NCI-H226 (cell line): ENCODE data around the gene NNMT.

Experiments
- DNase-seq: peaks from one replicate; pipeline ENCODE4 v3.0.0-alpha.2; 2015

NNMT gene

DNA sequence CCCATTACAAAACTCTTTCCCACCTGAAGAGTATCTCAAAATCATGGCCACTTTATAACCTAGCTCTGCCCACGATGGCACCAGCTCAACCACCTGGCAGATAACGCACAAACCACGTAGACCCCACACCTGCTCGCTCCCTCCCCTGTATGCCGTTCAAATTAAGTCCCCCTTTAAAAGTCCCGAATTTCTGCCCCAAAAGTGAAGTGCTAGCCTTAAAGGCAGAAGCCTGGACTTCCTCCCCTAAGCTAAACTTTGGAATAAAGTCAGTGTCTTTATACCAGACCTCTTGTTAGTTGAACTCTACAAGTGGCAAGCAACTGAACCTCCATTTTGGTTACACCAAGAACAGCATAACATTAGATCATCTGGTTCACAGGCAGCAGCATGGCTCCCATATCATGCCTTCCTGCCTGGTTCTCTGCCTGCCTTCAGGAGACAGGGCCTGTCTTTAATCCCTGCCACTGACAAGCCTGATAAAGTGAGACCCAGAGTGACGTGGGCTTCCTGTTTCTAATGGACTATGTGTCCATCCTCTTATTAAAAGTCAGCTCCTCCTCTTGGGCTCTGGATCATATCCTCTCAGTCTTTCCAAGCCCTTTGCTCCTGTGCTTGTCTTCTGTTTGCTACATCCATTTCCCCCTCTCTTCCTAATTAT, 32.6 kb upstream of the NNMT start:
- DNase-seq, result no peak

DNA sequence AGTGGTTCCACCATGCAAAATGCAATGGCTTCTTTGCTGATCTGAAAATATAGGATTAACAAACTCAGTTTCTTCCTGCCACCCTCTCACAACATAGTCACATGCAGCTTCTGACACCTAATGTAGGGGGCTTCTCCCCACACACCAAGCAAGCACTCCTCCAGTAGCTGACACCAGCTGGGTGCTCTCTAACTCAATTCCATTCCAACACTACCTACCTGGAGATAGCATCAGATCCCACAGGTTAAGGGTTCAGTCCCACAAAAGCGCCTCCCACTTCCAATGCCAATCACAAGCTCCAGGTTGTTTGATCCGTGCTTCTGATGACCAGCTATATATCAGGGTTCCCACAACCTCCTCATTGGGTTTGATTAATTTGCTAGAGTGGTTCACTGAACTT, 31.8 kb upstream of the NNMT start:
- DNase-seq, result no peak

DNA sequence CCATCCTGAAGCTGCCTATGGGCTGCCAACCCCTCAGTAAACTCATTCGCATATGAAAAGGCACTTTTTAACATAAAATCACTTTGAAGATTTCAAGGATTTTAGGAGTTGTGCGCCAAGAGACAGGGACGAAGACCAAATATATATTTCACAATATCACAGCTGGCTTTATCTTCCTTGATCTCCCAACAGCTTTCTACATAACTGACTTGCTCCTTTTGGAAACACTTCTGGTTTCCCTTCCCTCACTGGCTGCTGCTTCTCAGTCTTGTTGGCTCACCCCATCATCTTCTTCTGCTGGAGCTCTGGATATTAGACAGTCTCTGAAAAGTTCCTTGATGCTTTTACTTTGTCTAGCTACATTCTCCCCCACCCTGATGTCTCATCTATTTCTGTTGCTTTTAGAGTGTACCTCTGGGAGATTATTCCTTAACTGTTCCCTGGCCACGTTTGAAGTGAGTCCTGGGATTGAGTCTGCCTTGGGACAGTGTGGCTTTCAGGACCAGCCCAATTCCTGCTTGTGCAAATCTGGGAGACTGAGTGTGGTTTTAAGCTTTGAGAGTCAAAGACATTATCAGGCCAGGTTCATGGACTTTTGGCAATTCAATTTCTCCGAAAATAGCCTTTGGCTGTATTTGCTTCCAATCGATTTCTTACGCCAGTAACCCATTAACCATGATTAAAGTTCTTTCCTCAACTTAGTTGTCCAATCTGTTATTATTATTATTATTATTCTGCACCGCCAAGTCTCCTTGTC, 30.9 kb upstream of the NNMT start:
- no peak for DNase-seq

DNA sequence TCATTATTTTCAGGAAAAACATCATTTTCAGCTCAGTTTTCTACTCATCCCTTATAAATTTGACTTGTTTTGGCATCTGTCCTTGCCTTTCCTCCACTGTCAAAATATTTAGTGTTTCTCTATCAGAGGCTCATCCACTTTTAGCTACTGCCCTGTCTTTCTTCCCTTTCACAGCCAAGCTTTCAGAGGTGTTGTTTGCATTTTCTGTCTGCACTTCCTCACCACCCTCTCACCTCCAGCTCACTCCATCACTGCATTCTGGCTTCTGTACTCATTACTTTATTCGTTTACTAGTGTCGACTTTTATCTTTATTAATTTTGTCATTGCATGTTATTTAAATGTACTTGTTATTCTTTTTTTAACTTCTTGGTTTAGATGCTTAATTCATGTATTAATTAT, 26.7 kb upstream of the NNMT start:
- no peak for DNase-seq

DNA sequence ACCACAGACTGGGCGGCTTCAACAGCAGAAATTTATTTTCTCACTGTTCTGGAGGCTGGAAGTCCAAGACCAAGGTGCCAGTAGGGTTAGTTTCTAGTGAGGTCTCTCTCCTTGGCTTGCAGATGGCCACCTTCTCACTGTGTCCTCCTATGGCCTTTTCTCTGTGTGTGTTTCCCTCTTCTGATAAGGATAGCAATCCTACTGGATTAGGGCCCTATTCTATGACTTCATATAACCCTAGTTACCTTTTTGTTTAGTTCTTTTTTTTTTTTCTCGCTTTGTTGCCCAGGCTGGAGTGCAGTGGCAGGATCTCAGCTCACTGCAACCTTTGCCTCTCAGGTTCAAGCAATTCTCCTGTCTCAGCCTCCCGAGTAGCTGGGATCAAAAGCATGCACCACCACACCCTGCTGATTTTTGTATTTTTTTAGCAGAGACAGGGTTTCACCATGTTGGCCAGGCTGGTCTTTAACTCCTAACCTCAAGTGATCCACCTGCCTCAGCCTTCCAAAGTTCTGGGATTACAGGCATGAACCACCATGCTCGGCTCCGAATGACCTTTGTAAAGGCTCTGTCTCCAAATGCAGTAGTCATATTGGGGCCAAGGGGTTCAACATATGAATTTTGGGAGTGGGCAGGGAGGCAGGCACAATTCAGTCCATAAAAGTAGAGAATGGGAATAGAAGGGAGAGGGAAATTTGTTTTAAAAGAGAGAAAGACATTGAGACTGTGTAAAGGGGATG, 25.5 kb upstream of the NNMT start:
- no peak for DNase-seq

DNA sequence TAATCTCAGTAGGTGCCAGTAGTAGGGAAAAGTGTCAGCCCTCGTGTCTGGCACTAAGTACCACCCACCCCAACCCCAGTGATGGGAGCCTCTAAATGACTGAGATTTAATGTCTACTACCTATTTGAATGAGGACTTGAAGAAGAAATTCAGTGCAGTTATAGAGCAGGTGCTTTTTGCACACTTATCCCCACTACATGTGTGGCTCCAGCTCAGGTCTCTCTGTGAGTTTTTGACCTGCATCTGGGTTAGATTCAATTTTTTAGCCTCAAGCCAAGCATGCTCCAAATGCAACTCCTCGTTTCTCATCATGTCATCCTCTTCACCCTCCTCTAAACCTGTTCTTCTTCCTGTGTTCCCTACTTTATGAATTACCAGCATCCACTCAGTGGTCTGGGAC, 24.9 kb upstream of the NNMT start:
- no peak for DNase-seq

DNA sequence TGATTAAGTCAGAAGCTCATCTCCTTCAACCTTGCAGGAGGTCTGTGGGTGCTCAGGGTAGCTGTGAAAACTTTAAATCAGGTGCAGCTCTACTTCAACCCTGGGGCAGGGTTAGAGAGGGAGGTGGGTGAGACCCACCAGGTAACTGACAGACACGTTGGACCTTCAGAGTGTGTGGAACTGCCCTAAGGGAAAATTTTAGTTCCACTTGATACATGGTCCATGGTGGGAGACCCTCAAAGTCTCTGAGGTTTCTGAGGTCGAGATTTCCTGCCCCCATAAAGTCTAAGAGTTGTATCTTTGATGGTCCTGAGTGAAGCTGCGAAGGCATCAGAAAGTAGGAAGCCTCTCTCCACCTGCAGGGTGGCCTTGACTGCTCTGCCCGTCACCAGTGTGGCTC, 23.9 kb upstream of the NNMT start:
- DNase-seq, result no peak

DNA sequence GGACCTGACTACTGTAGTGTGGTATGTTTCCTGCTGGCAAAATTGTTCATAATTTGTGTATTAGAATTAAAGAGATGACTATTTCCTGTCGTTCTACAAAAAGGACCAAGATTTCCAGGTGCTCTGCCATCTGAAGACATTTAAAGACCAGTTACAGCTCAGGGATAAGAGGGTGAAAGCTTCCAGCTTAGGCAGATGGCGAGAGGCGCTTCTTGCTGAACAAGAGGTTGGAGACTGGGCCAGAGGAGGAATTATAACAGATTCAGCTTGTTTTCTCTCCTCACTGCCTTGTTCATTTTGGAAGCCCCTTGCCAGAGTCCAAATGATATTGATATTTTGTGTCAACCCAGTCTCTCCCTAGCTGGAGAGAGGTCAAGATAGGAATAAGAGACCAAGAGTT, 23.1 kb upstream of the NNMT start:
- DNase-seq, result no peak

DNA sequence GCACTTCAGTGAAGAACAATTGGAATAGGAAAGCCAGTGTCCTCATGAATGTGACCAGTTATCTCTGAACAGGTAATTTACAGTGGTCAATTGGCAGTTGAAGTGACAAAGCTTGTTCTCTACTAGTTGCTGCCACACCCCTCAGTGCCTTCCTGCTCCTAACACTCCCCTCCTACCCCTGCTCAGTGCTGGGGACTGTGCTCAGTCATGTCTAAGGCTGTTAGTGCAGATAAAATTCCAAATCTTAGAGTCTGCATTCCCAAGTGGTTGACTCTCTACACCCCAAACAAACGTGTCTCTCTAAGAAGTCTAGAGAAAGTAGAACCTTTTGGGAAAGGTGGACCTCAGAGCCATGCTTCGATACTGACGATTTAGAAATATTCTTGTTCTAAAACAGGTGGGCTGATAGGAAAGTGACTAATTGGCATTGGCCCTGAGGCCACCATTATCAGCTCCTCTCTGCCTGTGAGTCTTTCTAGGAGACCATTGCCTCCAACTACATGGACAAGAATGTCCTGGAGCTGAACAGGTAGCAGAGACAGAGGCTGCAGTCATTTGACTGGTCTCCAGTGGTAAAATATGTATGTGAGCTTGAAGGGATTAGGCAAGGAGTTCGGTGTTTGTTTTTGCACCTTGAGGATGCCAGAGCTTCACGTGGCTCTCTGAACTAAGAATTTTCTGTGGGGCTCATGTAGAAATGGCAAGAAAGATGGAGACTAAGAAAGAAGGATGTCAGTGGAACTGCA, 22.1 kb upstream of the NNMT start:
- no peak for DNase-seq

DNA sequence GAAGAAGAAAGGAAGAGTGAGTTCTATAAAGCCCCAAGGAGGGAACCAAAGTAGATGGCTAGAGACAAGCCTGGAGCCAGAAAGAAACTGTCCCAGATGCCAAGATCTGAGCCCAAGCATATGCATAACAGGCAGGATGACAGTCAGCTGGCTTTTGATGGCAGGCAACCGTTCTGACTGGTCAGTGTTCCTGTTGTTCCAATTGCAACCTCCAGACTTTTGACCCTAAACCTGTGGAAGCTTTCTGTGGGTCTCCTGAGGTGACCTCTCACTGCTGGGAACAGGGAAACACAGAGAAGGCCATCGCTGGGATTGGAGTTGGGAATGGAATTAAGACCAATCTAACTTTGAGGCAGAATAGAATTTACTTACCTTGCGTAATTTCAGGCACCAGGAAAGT, 21.6 kb upstream of the NNMT start:
- DNase-seq, result no peak

DNA sequence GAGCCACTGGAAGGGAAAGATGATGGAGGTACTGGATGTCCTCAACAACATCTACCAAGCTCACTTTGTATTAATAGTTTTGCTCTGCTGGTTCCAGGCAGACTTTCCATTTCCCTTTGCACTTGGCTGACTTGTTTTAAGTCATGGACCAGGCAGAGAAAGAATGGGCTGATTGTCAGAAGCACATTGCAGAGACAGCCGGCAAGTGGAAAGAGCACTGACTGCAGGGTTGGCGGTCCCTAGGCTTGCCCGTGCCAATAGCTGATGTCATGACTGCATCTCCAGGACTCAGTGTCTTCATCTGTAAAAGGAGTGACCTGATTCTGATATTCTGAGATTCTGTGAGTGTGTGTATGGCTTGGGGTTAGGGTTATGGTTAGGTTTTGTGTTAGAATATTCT, 20.9 kb upstream of the NNMT start:
- DNase-seq, result no peak

DNA sequence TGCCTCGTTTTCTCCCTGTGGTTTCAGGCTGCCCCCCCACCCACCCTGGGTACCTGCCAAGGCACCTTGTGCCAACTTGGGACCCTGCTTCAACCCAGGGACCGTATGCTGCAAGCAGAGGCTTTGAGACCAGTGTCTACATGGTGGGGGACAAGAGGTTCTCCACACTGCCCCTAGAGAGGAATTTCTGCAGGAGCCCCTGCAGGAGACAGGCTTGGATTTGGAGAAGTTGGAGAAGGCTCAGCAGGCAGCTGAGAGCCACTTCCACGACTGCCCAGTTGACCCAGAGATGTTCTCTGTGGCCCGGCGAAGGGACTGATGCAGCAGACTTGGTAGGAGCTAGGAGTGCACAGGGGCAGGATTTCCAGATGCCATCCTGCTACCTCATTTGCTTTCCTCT, 20.1 kb upstream of the NNMT start:
- DNase-seq, result no peak

DNA sequence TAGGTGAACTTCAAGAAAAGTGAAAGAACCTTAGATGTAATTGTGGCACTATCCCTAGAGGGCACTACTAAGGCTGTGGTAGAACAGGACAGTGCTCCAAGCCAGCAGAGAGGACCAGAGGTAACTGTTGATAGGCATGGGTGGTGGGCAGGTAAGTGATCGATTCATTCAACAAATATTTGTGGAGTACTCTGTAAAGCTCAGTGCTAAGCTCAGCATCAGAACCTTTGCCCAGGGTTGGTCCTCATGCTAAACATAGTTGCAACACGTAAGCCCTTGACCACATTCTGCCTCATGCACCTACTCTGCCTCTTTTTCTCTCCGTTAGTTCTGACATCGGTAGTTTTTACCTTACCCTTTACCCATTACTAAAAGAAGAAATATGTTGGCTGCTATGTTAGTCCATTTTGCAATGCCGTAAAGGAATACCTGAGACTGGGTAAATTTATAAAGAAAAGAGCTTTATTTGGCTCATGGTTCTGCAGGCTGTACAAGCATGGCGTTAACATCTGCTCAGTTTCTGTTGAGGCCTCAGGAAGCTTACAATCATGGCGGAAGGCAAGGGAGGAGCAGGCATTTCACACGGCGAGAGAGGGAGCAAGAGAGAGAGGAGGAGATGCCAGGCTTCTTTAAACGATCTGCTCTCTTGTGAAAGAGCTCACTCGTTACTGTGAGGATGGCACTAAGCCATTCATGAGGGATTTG, 18.4 kb upstream of the NNMT start:
- no peak for DNase-seq

DNA sequence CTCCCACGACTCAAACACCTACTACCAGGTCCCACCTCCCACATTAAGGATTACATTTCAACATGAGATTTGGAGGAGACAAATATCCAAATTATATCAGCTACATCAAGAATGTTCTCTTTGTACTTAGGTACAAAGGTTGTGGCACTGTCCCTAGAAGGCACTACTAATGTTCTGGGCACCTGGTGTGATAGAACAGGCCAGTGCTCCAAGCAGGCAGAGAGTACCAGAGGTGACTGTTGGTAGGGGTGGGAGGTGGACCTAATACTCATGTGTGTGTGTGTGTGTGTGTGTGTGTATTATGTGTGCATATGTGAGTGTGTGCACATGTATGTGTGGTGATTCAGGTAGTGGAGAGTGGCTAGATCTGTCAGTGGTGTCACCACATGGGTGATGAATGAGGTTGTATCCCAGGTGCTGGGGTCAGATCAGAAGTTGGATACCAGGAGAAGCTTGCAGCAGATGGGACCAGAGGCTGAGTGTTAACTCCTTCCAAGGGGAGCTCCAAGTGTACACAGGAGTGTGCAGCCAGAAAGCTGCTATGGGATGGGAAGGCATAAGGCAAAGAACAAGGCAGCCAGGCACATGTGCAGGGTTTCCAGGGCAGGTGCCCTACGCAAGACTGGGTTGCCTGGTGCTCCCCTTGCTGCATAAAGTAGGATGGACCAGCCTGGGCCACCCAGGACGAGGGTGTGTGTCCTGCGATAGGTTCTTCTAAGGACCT, 17.7 kb upstream of the NNMT start:
- no peak for DNase-seq

DNA sequence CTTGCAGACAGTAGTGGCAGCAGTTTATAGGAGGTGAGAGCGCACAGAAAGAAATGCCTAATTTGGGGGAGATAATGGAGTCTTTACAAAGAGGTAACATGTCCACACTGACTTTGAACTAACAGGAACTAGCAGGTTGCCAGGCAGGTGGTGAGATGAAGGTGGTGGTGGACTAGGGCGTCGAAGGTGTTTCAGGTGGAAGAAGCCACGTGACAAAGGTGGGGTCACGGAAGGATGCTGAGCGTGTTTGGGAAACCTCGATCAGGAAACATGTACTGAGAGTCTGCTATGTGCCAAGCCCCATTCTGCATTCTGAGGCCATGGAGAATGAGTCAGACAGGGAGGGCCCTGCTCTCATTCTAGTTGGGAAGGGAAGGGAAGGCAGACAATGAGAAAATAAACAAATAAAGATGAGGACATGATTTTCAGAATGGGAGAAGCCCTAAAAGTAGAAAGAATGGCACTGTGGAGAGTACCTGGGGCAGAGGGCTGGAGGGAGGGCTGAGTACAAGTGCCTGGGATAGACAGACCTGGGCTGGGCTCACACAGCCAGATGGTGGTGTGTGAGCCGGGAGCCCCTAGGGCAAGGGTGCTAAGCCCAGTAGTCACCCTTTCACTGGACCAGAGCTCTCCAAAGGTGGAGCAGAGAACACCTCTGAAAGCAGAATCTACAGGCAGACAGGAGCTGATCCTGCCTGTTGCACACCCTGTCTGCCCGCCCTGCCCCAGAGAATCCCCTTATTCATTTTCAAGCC, 16.2 kb upstream of the NNMT start:
- peak; percentile 57 for DNase-seq

DNA sequence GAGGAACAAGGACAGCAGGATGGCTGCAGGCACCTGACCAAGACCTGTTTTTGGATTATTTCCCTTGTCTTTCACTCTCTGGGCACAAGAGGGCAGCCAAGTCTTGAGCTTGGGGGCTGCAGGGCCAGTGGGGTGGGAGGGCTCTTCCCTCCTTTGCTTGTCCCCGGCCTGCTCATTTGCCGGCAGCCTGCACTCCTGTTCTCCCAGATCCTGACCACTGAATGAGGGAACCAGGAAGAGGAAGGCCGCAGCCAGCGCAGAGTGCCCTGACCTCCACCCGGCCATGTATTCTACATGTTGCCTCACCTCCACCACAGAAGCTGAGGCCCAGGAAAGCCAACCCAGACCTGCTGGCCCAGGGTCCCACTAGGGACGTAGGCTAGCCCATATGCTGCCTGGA, 15.5 kb upstream of the NNMT start:
- DNase-seq, result peak; percentile 87

DNA sequence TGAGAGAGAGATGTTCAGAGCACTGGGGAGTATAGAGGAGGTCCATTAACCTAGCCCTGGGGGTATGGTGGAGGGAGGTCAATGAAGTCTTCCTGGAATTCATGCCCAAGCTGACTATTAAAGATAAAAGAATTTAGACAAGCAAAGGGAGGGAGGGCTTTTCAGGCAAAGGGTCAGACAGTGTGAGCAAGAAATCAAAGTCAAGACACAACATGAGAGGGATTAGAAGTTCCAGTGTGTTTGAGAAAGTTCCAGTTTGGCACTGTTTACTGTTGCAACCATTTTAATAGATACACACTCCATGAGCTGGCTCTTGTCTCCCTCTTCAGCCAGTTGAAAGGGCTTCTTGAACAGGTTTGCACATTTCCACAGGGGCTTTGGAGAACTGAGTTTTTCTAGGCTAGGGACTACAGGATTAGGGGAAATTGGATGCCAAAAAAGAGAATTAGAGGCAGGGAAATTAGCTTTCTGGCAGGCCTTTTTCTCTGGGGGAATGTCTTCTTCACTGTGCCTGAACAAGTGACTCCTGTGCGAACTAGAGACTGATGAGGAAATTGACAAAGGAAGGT, 14.7 kb upstream of the NNMT start:
- no peak for DNase-seq

DNA sequence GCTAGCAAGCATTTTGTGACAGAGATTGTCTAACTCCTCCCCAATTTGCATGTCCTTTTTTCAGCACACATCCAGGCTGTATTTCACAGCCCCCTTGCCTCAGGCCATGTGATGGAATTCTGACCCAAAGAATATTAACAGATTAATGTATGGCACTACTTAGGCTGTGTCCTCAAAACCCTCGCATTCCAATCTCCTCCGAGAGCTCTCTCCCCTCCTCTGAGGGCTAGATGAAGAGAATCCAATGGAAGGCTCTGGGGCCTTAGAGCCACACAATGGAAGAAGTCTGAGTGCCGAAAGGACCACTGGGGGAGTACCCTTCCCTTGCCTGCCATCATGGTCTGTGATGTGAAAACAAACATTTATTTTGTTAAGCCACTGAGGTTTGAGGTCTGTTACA, 13.7 kb upstream of the NNMT start:
- no peak for DNase-seq

DNA sequence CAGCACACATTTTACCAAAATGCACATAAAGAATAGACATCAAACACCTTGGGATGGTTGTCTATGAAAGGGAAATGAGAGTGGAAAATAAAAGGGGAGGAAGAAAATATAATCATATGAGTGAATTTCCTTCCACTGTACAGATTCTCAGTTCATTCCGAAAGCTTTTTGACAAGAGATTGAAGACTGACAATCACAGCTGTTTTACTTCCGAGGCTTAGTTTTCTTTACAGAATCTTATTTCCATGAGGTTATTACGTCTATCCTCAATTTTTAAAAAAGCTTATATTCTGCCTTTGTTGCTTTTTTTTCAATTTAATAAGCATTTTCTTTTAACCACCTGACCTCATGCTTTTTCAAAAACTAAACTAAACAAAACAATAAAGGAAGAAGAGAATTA, 12.8 kb upstream of the NNMT start:
- no peak for DNase-seq

DNA sequence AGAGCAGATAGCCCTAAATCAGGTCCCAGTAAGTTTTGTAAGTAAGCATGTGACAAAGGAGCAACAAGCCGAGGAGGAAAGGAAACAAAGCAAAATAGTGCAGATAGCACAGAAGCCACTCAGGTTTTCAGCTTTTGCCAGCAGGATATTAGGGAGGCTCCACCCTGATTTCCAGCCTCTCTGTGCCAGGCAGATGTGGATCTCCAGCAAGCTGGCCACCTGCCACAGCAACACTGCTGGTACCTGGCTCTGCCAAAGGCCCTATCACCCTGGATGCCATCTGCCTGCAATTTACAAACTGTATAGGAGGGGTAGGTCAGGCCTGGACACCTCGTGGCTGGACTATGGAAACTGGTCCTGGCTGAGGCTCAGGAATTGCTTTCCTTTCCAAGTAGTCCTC, 12.2 kb upstream of the NNMT start:
- peak; percentile 65 for DNase-seq

DNA sequence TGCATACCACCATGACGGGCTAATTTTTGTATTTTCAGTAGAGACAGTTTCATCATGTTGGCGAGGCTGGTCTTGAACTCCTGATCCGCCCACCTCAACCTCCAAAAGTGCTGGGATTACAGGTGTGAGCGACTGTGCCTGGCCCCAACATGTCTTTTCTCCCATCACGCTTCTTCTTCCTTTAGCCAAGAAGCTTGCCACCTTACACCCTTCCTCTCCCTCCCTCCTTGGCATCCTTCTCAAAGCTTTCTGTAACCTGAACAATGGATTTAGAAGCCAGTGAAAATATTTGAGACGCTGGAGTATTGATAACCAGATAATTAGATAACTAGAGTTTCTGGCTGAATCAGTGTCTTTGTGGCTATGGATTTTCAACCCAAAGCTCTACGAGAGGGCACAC, 11.3 kb upstream of the NNMT start:
- no peak for DNase-seq
